GM21717 (cell line): Measurements from ENCODE around the gene HELZ.
A peak's percentile ranks its signal among the peaks of the same experiment; 100 is the strongest.

Source experiments
- ATAC-seq: cut with Tn5 transposase; IDR thresholded peaks from one replicate; pipeline ENCODE4 v1.9.1; 2021; ENCODE audit warnings: mild to moderate bottlenecking, moderate library complexity; ENCODE audit not compliant: unreplicated experiment

The HELZ gene

GRCh38 chr17:67196422-67196821 is 48.6 kb downstream of the HELZ start:
- no peak for ATAC-seq

- no peak for ATAC-seq
These were observed 50.9 kb downstream of the HELZ start for GRCh38 chr17:67194134-67194533.

GRCh38 chr17:67187927-67188326 is 57.1 kb downstream of the HELZ start:
- ATAC-seq, result no peak

GRCh38 chr17:67186782-67187181 is 58.2 kb downstream of the HELZ start:
- no peak for ATAC-seq

- no peak for ATAC-seq
These were observed 61.5 kb downstream of the HELZ start for GRCh38 chr17:67183531-67183930.

GRCh38 chr17:67181825-67182224 is 63.2 kb downstream of the HELZ start:
- no peak for ATAC-seq

- no peak for ATAC-seq
These were observed 64.7 kb downstream of the HELZ start for GRCh38 chr17:67180275-67180674.

GRCh38 chr17:67178555-67178954 is 66.4 kb downstream of the HELZ start:
- ATAC-seq, result no peak

- no peak for ATAC-seq
These were observed 67.3 kb downstream of the HELZ start for GRCh38 chr17:67177732-67178131.

GRCh38 chr17:67174190-67174589 is 70.8 kb downstream of the HELZ start:
- no peak for ATAC-seq

- peak; percentile 95 for ATAC-seq
These were observed 73.4 kb downstream of the HELZ start for GRCh38 chr17:67171560-67171959.

- no peak for ATAC-seq
These were observed 76.5 kb downstream of the HELZ start for GRCh38 chr17:67168496-67168895.

- no peak for ATAC-seq
These were observed 79.8 kb downstream of the HELZ start for GRCh38 chr17:67165201-67165600.

- no peak for ATAC-seq
These were observed 80.7 kb downstream of the HELZ start for GRCh38 chr17:67164302-67164701.

- no peak for ATAC-seq
These were observed 82.2 kb downstream of the HELZ start for GRCh38 chr17:67162771-67163170.

- no peak for ATAC-seq
These were observed 83.4 kb downstream of the HELZ start for GRCh38 chr17:67161573-67161972.

GRCh38 chr17:67160791-67161190 is 84.2 kb downstream of the HELZ start:
- ATAC-seq, result no peak

- ATAC-seq, result no peak
These were observed 87.0 kb downstream of the HELZ start for GRCh38 chr17:67157732-67158639.

GRCh38 chr17:67156269-67157199 is 88.5 kb downstream of the HELZ start:
- no peak for ATAC-seq

GRCh38 chr17:67152824-67153223 is 92.2 kb downstream of the HELZ start:
- no peak for ATAC-seq

GRCh38 chr17:67151717-67152116 is 93.3 kb downstream of the HELZ start:
- ATAC-seq, result no peak

- no peak for ATAC-seq
These were observed 94.2 kb downstream of the HELZ start for GRCh38 chr17:67150826-67151225.
